ENCODE data around the gene C6orf52. TPM values are rescaled to one million over a fixed set of nuclear protein-coding genes. Genes with fewer than 3 reads are reported as not detected.

Gene C6orf52
- total and polyA plus RNA-seq, 2 of the 13 experiments (the other 11 are each of a cell fraction or from before 2014, with no cell fraction given) = 0.50 to 0.53 TPM

GRCh38 chr6:10736731-10737130, 42.3 kb upstream of the C6orf52 start:
- H3K4me1 ChIP-seq (ENCODE audit: insufficient read depth, low read length) = peaks cover 11% of the 10 kb centered on the region
- peaks cover 4% of the 10 kb centered on the region in 2 experiments; a peak in 2 of 5 replicates for H3K36me3 ChIP-seq (replicated peaks in 1 of 2; ENCODE audit: control insufficient read depth in 1 of 2, insufficient read depth in 2 of 2, low read length in 2 of 2)
- H3K79me2 ChIP-seq (ENCODE audit: insufficient read depth, low read length) = no peaks in the 10 kb centered on the region
- no peak overlapping the region for H3K9ac ChIP-seq (ENCODE audit: insufficient read depth, low read depth, low read length)
- FAIRE-seq (no peak), DNase-seq (ENCODE audit: low spot score) (no peak), ATAC-seq (no peak)
- no peaks in the 10 kb centered on the region for H3K9me3 ChIP-seq (ENCODE audit: low read length)
- no peak overlapping the region for H3K4me2 ChIP-seq (ENCODE audit: low read depth, low read length)
- BruUV-seq (replicated peaks) = no TSS peak
- ChIA-PET POLR2A (interaction anchor here (1.1 to 8.3 kb wide), 3 partner anchors 11 to 23 kb away, joined by 3 to 71 read pairs (median 4); partner anchors contain the start of genes TMEM14B and TMEM14C), CTCF (ENCODE audit: low intra/inter-chr PET ratio, low total read pairs) (no interaction called here)
- in situ Hi-C loops (cut with HindIII; ENCODE audit: extremely low pct_ligation_motif_present, low pct_unique_long_range_greater_than_20kb) = no loop called here
- H3K27ac ChIP-seq (ENCODE audit: extremely low read length, insufficient read depth, low read length) = no peak overlapping the region
- H3K4me3 ChIP-seq (replicated peaks in 1 of 3; ENCODE audit: insufficient read depth in 1 of 3, low read depth in 2 of 3, low read length in 3 of 3) = no peak overlapping the region
- no peaks in the 10 kb centered on the region for H4K20me1 ChIP-seq (ENCODE audit: insufficient read depth, low read length)
- WGBS (ENCODE audit: low lambda C conversion rate) = 97% methylated on average over 2 of the region's 2 CpGs
- TF ChIP-seq ZNF883 (CRISPR knock-in tag; IDR thresholded peaks at IDR 0.05; ENCODE audit: not compliant biosample characterization) = no peak
- TF ChIP-seq KDM2A (CRISPR knock-in tag; IDR thresholded peaks at IDR 0.05; ENCODE audit: borderline replicate concordance, low read depth) = no peak
- no peak for TF ChIP-seq ZNF580 (CRISPR knock-in tag; IDR thresholded peaks at IDR 0.05; ENCODE audit: borderline replicate concordance, low read depth)
- no peak for TF ChIP-seq ZNF101 (CRISPR knock-in tag; IDR thresholded peaks at IDR 0.05; ENCODE audit: borderline replicate concordance, low read depth)
- TF ChIP-seq NFYC (CRISPR knock-in tag; IDR thresholded peaks at IDR 0.05) = no peak
- H3K27me3 ChIP-seq (ENCODE audit: control insufficient read depth in 1 of 2, insufficient read depth in 2 of 2, low read length in 2 of 2) = no peaks in the 10 kb centered on the region
- H2AFZ ChIP-seq (ENCODE audit: low read length) = no peak overlapping the region
- intact Hi-C loops (cut with micrococcal nuclease; ENCODE audit: unreplicated experiment) = no loop called here

- H3K79me2 ChIP-seq (ENCODE audit: insufficient read depth, low read length) = no peaks in the 10 kb centered on the region
- WGBS (ENCODE audit: low lambda C conversion rate) = 98% methylated on average over 3 of the region's 3 CpGs
- no peak for TF ChIP-seq TEAD2 (CRISPR knock-in tag; IDR thresholded peaks at IDR 0.05)
- no peak for TF ChIP-seq PATZ1 (CRISPR knock-in tag; IDR thresholded peaks at IDR 0.05)
- TF ChIP-seq ZBTB8A (CRISPR knock-in tag; IDR thresholded peaks at IDR 0.05; ENCODE audit: borderline replicate concordance, low read depth) = no peak
- no peak for TF ChIP-seq PAX8 (CRISPR knock-in tag; IDR thresholded peaks at IDR 0.05; ENCODE audit: borderline replicate concordance)
- TF ChIP-seq ZNF136 (CRISPR knock-in tag; IDR thresholded peaks at IDR 0.05; ENCODE audit: low read depth) = no peak
- TF ChIP-seq ZNF354B (CRISPR knock-in tag; IDR thresholded peaks at IDR 0.05) = no peak
- no peak for TF ChIP-seq ZBTB7A (CRISPR knock-in tag; IDR thresholded peaks at IDR 0.05)
- TF ChIP-seq HNF4A (CRISPR knock-in tag; IDR thresholded peaks at IDR 0.05) = no peak
- no peak for TF ChIP-seq ZNF572 (CRISPR knock-in tag; IDR thresholded peaks at IDR 0.05)
- intact Hi-C loops (cut with micrococcal nuclease; ENCODE audit: unreplicated experiment) = no loop called here
- ChIA-PET POLR2A (interaction anchor here (1.4 to 8.3 kb wide), 4 partner anchors 10 to 39 kb away, joined by 3 to 71 read pairs (median 12); partner anchors contain the start of genes PAK1IP1, TMEM14B and TMEM14C), CTCF (ENCODE audit: low intra/inter-chr PET ratio, low total read pairs) (no interaction called here)
- H3K9me3 ChIP-seq (ENCODE audit: low read length) = no peaks in the 10 kb centered on the region
- peaks cover 11% of the 10 kb centered on the region for H3K4me1 ChIP-seq (ENCODE audit: insufficient read depth, low read length)
- H3K36me3 ChIP-seq (replicated peaks in 1 of 2; ENCODE audit: control insufficient read depth in 1 of 2, insufficient read depth in 2 of 2, low read length in 2 of 2) = peaks cover 9 to 23% of the 10 kb centered on the region in 2 experiments; a peak in 4 of 5 replicates
- no peak overlapping the region for H3K4me2 ChIP-seq (ENCODE audit: low read depth, low read length)
- no peaks in the 10 kb centered on the region for H3K27me3 ChIP-seq (ENCODE audit: control insufficient read depth in 1 of 2, insufficient read depth in 2 of 2, low read length in 2 of 2)
- peak; percentile 20; the same call in 2 of the 3 replicates for ATAC-seq
- FAIRE-seq = no peak
- no peak overlapping the region for H3K9ac ChIP-seq (ENCODE audit: insufficient read depth, low read depth, low read length)
- DNase-seq (ENCODE audit: low spot score) = no peak
- H3K27ac ChIP-seq (ENCODE audit: extremely low read length, insufficient read depth, low read length) = no peak overlapping the region
- no peaks in the 10 kb centered on the region for H4K20me1 ChIP-seq (ENCODE audit: insufficient read depth, low read length)
- in situ Hi-C loops (cut with HindIII; ENCODE audit: extremely low pct_ligation_motif_present, low pct_unique_long_range_greater_than_20kb) = no loop called here
- no peak overlapping the region for H2AFZ ChIP-seq (ENCODE audit: low read length)
- no TSS peak for BruUV-seq (replicated peaks)
- H3K4me3 ChIP-seq (replicated peaks in 1 of 3; ENCODE audit: insufficient read depth in 1 of 3, low read depth in 2 of 3, low read length in 3 of 3) = no peak overlapping the region
These were observed 39.4 kb upstream of the C6orf52 start for GRCh38 chr6:10733863-10734262.
